ENCODE measurements around the gene SDCCAG8.
"Not testable (repeated sequence)": the region's sequence is repeated elsewhere in the genome, so short reads cannot be mapped to it uniquely, and the experiment has no call there.

Gene SDCCAG8

GRCh38 chr1:243332440-243332839 lies 76.6 kb downstream of the SDCCAG8 start:
- no peak overlapping the region for H3K9ac ChIP-seq

DNA sequence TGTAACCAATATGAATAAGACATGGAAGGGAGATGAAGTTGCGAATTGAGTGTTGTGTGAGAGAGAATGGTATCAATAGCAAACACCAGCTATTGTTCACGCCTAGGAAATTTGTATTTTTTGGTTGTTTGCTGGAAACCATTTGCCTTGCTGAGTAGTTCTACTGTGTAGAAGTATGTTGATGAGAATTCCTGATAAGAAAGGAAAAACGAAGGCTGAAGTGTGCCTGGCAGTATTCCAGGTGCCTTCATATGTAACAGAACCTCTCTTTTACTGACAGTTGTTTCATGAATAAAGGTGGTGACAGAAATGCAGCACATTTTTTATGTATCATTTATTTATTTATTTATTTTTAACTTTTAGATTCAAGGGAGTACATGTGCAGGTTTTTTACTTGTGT lies 79.5 kb downstream of the SDCCAG8 start:
- Histone ChIP-seq H3K4me3 (ENCODE audit: low read depth, low read length) (no peak overlapping the region), H2AFZ (no peak overlapping the region), H3K9ac (no peak overlapping the region), H3K27me3 (ENCODE audit: control insufficient read depth, insufficient read depth, low read length) (no peaks in the 10 kb centered on the region), H3K36me3 (ENCODE audit: control insufficient read depth, insufficient read depth, low read length) (no peaks in the 10 kb centered on the region), H3K4me2 (ENCODE audit: low read length) (no peak overlapping the region), H3K27ac (no peak overlapping the region), H3K79me2 (no peaks in the 10 kb centered on the region), H3K9me3 (ENCODE audit: control insufficient read depth, low read length) (no peaks in the 10 kb centered on the region), H3K4me1 (no peaks in the 10 kb centered on the region)
- TF ChIP-seq, protein P1, sequence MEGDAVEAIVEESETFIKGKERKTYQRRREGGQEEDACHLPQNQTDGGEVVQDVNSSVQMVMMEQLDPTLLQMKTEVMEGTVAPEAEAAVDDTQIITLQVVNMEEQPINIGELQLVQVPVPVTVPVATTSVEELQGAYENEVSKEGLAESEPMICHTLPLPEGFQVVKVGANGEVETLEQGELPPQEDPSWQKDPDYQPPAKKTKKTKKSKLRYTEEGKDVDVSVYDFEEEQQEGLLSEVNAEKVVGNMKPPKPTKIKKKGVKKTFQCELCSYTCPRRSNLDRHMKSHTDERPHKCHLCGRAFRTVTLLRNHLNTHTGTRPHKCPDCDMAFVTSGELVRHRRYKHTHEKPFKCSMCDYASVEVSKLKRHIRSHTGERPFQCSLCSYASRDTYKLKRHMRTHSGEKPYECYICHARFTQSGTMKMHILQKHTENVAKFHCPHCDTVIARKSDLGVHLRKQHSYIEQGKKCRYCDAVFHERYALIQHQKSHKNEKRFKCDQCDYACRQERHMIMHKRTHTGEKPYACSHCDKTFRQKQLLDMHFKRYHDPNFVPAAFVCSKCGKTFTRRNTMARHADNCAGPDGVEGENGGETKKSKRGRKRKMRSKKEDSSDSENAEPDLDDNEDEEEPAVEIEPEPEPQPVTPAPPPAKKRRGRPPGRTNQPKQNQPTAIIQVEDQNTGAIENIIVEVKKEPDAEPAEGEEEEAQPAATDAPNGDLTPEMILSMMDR (IDR thresholded peaks at IDR 0.05) = no peak

More at GRCh38 chr1:243332440-243332839, 76.6 kb downstream of the SDCCAG8 start:
- no peak overlapping the region for H3K27ac ChIP-seq
- H3K9me3 ChIP-seq (ENCODE audit: control insufficient read depth, low read length) = no peaks in the 10 kb centered on the region
- H3K36me3 ChIP-seq (ENCODE audit: control insufficient read depth, insufficient read depth, low read length) = no peaks in the 10 kb centered on the region
- H3K4me3 ChIP-seq (ENCODE audit: low read depth, low read length) = no peak overlapping the region
- H3K4me2 ChIP-seq (ENCODE audit: low read length) = no peak overlapping the region
- TF ChIP-seq, protein P1 (IDR thresholded peaks at IDR 0.05) = no peak
- H3K27me3 ChIP-seq (ENCODE audit: control insufficient read depth, insufficient read depth, low read length) = no peaks in the 10 kb centered on the region
- H2AFZ ChIP-seq = no peak overlapping the region
- H3K4me1 ChIP-seq = no peaks in the 10 kb centered on the region
- H3K79me2 ChIP-seq = no peaks in the 10 kb centered on the region

DNA sequence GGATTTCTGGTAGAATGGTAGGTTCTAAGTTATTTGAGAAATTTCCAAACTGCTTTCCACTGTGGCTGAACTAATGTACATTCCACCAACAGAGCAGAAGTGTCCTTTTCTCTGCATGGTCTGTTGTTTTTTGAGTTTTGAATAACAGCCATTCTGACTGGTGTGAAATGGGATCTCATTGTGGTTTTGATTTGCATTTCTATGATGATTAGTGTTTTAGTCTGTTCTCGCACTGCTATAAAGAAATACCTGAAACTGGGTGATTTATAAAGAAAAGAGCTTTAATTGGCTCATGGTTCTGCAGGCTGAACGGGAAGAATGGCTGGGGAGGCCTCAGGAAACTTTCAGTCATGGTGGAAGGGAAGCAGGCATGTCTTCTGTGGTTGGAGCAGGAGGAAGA lies 80.3 kb downstream of the SDCCAG8 start:
- Histone ChIP-seq H3K9me3 (ENCODE audit: control insufficient read depth, low read length) (no peaks in the 10 kb centered on the region), H2AFZ (no peak overlapping the region), H3K36me3 (ENCODE audit: control insufficient read depth, insufficient read depth, low read length) (no peaks in the 10 kb centered on the region), H3K9ac (no peak overlapping the region), H3K4me3 (ENCODE audit: low read depth, low read length) (no peak overlapping the region), H3K27ac (no peak overlapping the region), H3K27me3 (ENCODE audit: control insufficient read depth, insufficient read depth, low read length) (no peaks in the 10 kb centered on the region), H3K4me1 (no peaks in the 10 kb centered on the region), H3K79me2 (no peaks in the 10 kb centered on the region), H3K4me2 (ENCODE audit: low read length) (no peak overlapping the region)
- TF ChIP-seq, protein P1 (IDR thresholded peaks at IDR 0.05) = no peak

DNA sequence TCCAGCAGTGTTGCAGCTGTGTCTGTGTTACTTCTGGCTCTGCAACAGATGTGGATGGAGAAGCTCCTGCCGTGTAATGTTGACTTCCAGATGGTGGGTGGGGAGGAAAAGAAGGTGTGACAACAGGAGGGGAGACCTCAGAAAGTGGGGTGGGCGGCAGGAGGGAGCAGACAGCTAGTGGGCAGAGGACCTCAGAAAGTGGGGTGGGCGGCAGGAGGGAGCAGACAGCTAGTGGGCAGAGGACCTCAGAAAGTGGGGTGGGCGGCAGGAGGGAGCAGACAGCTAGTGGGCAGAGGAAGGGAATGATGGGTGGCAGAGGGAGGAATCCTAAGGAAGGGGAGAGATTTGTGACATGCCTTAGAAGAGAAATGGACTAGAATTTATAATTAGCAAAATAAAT lies 83.0 kb downstream of the SDCCAG8 start:
- not testable (repeated sequence) for H3K36me3 ChIP-seq (ENCODE audit: control insufficient read depth, insufficient read depth, low read length); H3K9ac ChIP-seq; H2AFZ ChIP-seq; H3K79me2 ChIP-seq; H3K4me1 ChIP-seq; H3K27ac ChIP-seq; H3K9me3 ChIP-seq (ENCODE audit: control insufficient read depth, low read length); H3K4me2 ChIP-seq (ENCODE audit: low read length); H3K4me3 ChIP-seq (ENCODE audit: low read depth, low read length); H3K27me3 ChIP-seq (ENCODE audit: control insufficient read depth, insufficient read depth, low read length)

DNA sequence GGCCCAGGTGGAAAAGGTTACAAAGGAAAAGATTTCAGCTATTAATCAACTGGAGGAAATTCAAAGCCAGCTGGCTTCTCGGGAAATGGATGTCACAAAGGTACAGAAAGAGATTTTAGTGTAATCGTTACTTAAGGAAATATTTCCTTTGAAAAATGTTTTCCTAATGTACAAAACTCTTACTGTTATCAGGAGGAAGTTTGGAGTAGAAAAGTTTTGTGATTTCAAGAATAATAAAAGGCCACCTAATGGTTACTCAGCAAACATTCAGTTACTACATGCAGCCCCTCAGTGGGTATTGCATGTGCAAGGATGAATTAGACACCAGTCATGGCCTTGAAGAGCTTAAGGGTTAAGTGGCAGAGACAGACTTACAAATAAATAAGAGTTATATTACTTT lies 85.2 kb downstream of the SDCCAG8 start:
- Histone ChIP-seq H2AFZ (no peak overlapping the region), H3K4me2 (ENCODE audit: low read length) (no peak overlapping the region), H3K9ac (no peak overlapping the region), H3K9me3 (ENCODE audit: control insufficient read depth, low read length) (no peaks in the 10 kb centered on the region), H3K27me3 (ENCODE audit: control insufficient read depth, insufficient read depth, low read length) (no peaks in the 10 kb centered on the region), H3K4me3 (ENCODE audit: low read depth, low read length) (no peak overlapping the region), H3K79me2 (no peaks in the 10 kb centered on the region), H3K4me1 (no peaks in the 10 kb centered on the region), H3K27ac (no peak overlapping the region), H3K36me3 (ENCODE audit: control insufficient read depth, insufficient read depth, low read length) (no peaks in the 10 kb centered on the region)
- TF ChIP-seq, protein P1 (IDR thresholded peaks at IDR 0.05) = no peak
